HEK293 (cell line): ENCODE data around the gene ATG4B.

Source experiments
- CTCF ChIA-PET: fragments of 350-600 bp; formaldehyde crosslinking; extraction: SDS; loops from one replicate; lab custom pipeline; 2021; ENCODE audit warnings: antibody characterized with exemption; lab: Yijun Ruan, JAX
- POLR2A ChIA-PET: fragments of 300-600 bp; formaldehyde crosslinking; extraction: SDS; loops from one replicate; lab custom pipeline; 2020; ENCODE audit warnings: antibody characterized with exemption, inconsistent platforms; lab: Yijun Ruan, JAX
- H3K27ac ChIP-seq: fragments of 200-500 bp; sonication (Bioruptor generic); 2 replicates; pipeline ENCODE4 v1.5.1; 2014; ENCODE audit warnings: low read depth, low read length, control low read depth, inconsistent platforms; ENCODE audit errors: extremely low read depth
- H3K36me3 ChIP-seq, 2 experiments: fragments of 200-500 bp in 1 of 2; sonication (Bioruptor generic) in 1 of 2; 1 replicate in 1 of 2; 2 replicates in 1 of 2; pipeline ENCODE4 v1.5.1; 2014 to 2017; ENCODE audit warnings: inconsistent platforms in 2 of 2, low read length in 2 of 2; ENCODE audit not compliant: control insufficient read depth in 2 of 2, insufficient read depth in 1 of 2
- H3K4me1 ChIP-seq: fragments of 200-500 bp; sonication (Bioruptor generic); 2 replicates; pipeline ENCODE4 v1.5.1; 2014; ENCODE audit warnings: mild to moderate bottlenecking, low read length, inconsistent platforms; ENCODE audit not compliant: control insufficient read depth, insufficient read depth
- H3K4me3 ChIP-seq: 2 replicates; pipeline ENCODE4 v1.5.1; 2011; ENCODE audit warnings: low read depth, mild to moderate bottlenecking, control low read depth, low read length, moderate library complexity
- H3K9me3 ChIP-seq: fragments of 200-500 bp; sonication (Bioruptor generic); 2 replicates; pipeline ENCODE4 v1.5.1; 2014; ENCODE audit warnings: low read depth, low read length, inconsistent platforms; ENCODE audit not compliant: control insufficient read depth, insufficient read depth
- HOXC10 ChIP-seq: sonication (generic); formaldehyde crosslinking; IDR thresholded peaks from 2 replicates; pipeline ENCODE4 v1.8.1; 2023; ENCODE audit warnings: mild to moderate bottlenecking, missing genetic modification reagents
- REPIN1 ChIP-seq: fragments of 450-650 bp; formaldehyde crosslinking; IDR thresholded peaks from 2 replicates; pipeline ENCODE4 v1.5.1; 2017; ENCODE audit warnings: missing biosample characterization, missing genetic modification characterization, low read depth
- SCRT2 ChIP-seq: fragments of 450-650 bp; formaldehyde crosslinking; IDR thresholded peaks from 2 replicates; pipeline ENCODE4 v1.5.1; 2016; ENCODE audit warnings: missing biosample characterization, missing genetic modification characterization
- WT1 ChIP-seq: fragments of 450-650 bp; formaldehyde crosslinking; IDR thresholded peaks from 2 replicates; pipeline ENCODE4 v1.5.1; 2016; ENCODE audit warnings: missing biosample characterization, missing genetic modification characterization
- ZIC2 ChIP-seq: fragments of 450-650 bp; formaldehyde crosslinking; IDR thresholded peaks from 2 replicates; pipeline ENCODE4 v1.5.1; 2016; ENCODE audit warnings: missing biosample characterization, missing genetic modification characterization
- ZNF112 ChIP-seq: fragments of 450-650 bp; formaldehyde crosslinking; IDR thresholded peaks from 2 replicates; pipeline ENCODE4 v1.5.0; 2017; ENCODE audit warnings: missing biosample characterization, missing genetic modification characterization
- ZNF138 ChIP-seq: fragments of 450-650 bp; formaldehyde crosslinking; IDR thresholded peaks from 2 replicates; pipeline ENCODE4 v1.5.1; 2016; ENCODE audit warnings: missing biosample characterization, missing genetic modification characterization, borderline replicate concordance
- ZNF302 ChIP-seq: fragments of 450-650 bp; formaldehyde crosslinking; IDR thresholded peaks from 2 replicates; pipeline ENCODE4 v1.5.1; 2016; ENCODE audit warnings: missing biosample characterization, missing genetic modification characterization, low read depth
- ZNF341 ChIP-seq: fragments of 450-650 bp; formaldehyde crosslinking; IDR thresholded peaks from 2 replicates; pipeline ENCODE4; 2016; ENCODE audit warnings: low read depth, missing biosample characterization, missing genetic modification characterization
- ZNF350 ChIP-seq: fragments of 450-650 bp; formaldehyde crosslinking; IDR thresholded peaks from 2 replicates; pipeline ENCODE4 v1.5.0; 2017; ENCODE audit warnings: missing biosample characterization, mild to moderate bottlenecking, missing genetic modification characterization
- ZNF514 ChIP-seq: fragments of 450-650 bp; formaldehyde crosslinking; IDR thresholded peaks from 2 replicates; pipeline ENCODE4 v1.5.1; 2016; ENCODE audit warnings: missing biosample characterization, missing genetic modification characterization
- ZNF626 ChIP-seq: fragments of 450-650 bp; sonication (Bioruptor Pico); formaldehyde crosslinking; IDR thresholded peaks from 2 replicates; pipeline ENCODE4 v1.5.1; 2018; ENCODE audit warnings: missing biosample characterization, missing genetic modification characterization, inconsistent platforms
- TF ChIP-seq, protein P1 (sequence below): fragments of 450-650 bp; formaldehyde crosslinking; IDR thresholded peaks from 2 replicates; pipeline ENCODE4 v1.5.1; 2017; ENCODE audit warnings: missing biosample characterization, missing genetic modification characterization
- TF ChIP-seq, protein P2 (sequence below): fragments of 450-650 bp; formaldehyde crosslinking; IDR thresholded peaks from 2 replicates; pipeline ENCODE4 v1.5.0; 2017; ENCODE audit warnings: missing biosample characterization, missing genetic modification characterization, borderline replicate concordance
- TF ChIP-seq, protein P3 (sequence below): fragments of 450-650 bp; formaldehyde crosslinking; conservative IDR thresholded peaks from 2 replicates; pipeline ENCODE4 v1.5.1; 2016; ENCODE audit warnings: low read depth, missing biosample characterization, missing genetic modification characterization
- TF ChIP-seq, protein P4 (sequence below): fragments of 450-650 bp; IDR thresholded peaks from 2 replicates; pipeline ENCODE4 v1.5.1; 2018; ENCODE audit warnings: missing biosample characterization, mild to moderate bottlenecking, missing genetic modification characterization

Gene ATG4B

DNA sequence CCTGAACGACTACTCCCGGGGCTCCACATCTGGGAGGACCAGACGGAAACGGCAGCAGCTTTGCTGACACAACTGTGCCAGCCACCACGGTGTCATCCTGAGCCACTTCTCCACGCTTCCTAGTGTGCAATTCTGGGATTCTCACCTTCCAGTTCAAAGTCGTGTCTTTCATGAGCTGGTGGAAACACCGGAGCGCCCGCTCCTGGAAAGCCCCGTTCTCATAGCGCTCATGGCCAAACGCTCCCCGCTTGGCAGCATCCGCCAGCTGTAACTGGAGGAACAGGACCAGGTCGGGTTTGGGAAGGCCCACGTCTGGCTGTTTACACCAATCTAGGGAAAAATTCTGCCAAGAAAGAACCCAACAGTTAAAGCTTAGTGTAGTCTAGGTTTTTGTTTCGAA, 40.8 kb downstream of the ATG4B start:
- Histone ChIP-seq H3K4me1 (no peaks in the 10 kb centered on the region), H3K27ac (no peak overlapping the region), H3K9me3 (no peaks in the 10 kb centered on the region), H3K36me3 (peaks cover 25 to 92% of the 10 kb centered on the region in 2 experiments; a peak in 2 of 3 replicates), H3K4me3 (no peak overlapping the region)
- ChIA-PET POLR2A (interaction anchor here (0.8 to 2.2 kb wide), 3 partner anchors 8 to 24 kb away, joined by 3 to 9 read pairs (median 3); partner anchors contain the start of genes DTYMK and ING5), CTCF (no interaction called here)
- TF ChIP-seq ZNF626 = no peak
- TF ChIP-seq ZIC2 (tag by site-specific recombination) = no peak
- TF ChIP-seq REPIN1 (tag by site-specific recombination) = no peak
- TF ChIP-seq, protein P1, sequence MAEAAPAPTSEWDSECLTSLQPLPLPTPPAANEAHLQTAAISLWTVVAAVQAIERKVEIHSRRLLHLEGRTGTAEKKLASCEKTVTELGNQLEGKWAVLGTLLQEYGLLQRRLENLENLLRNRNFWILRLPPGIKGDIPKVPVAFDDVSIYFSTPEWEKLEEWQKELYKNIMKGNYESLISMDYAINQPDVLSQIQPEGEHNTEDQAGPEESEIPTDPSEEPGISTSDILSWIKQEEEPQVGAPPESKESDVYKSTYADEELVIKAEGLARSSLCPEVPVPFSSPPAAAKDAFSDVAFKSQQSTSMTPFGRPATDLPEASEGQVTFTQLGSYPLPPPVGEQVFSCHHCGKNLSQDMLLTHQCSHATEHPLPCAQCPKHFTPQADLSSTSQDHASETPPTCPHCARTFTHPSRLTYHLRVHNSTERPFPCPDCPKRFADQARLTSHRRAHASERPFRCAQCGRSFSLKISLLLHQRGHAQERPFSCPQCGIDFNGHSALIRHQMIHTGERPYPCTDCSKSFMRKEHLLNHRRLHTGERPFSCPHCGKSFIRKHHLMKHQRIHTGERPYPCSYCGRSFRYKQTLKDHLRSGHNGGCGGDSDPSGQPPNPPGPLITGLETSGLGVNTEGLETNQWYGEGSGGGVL (tag by site-specific recombination) = no peak
- TF ChIP-seq HOXC10 (CRISPR knock-in tag) = no peak
- no peak for TF ChIP-seq ZNF138 (tag by site-specific recombination)
- TF ChIP-seq ZNF514 = no peak
- TF ChIP-seq, protein P2, sequence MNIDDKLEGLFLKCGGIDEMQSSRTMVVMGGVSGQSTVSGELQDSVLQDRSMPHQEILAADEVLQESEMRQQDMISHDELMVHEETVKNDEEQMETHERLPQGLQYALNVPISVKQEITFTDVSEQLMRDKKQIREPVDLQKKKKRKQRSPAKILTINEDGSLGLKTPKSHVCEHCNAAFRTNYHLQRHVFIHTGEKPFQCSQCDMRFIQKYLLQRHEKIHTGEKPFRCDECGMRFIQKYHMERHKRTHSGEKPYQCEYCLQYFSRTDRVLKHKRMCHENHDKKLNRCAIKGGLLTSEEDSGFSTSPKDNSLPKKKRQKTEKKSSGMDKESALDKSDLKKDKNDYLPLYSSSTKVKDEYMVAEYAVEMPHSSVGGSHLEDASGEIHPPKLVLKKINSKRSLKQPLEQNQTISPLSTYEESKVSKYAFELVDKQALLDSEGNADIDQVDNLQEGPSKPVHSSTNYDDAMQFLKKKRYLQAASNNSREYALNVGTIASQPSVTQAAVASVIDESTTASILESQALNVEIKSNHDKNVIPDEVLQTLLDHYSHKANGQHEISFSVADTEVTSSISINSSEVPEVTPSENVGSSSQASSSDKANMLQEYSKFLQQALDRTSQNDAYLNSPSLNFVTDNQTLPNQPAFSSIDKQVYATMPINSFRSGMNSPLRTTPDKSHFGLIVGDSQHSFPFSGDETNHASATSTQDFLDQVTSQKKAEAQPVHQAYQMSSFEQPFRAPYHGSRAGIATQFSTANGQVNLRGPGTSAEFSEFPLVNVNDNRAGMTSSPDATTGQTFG (tag by site-specific recombination) = no peak
- TF ChIP-seq ZNF350 (tag by site-specific recombination) = no peak
- no peak for TF ChIP-seq SCRT2 (tag by site-specific recombination)
- TF ChIP-seq, protein P3, sequence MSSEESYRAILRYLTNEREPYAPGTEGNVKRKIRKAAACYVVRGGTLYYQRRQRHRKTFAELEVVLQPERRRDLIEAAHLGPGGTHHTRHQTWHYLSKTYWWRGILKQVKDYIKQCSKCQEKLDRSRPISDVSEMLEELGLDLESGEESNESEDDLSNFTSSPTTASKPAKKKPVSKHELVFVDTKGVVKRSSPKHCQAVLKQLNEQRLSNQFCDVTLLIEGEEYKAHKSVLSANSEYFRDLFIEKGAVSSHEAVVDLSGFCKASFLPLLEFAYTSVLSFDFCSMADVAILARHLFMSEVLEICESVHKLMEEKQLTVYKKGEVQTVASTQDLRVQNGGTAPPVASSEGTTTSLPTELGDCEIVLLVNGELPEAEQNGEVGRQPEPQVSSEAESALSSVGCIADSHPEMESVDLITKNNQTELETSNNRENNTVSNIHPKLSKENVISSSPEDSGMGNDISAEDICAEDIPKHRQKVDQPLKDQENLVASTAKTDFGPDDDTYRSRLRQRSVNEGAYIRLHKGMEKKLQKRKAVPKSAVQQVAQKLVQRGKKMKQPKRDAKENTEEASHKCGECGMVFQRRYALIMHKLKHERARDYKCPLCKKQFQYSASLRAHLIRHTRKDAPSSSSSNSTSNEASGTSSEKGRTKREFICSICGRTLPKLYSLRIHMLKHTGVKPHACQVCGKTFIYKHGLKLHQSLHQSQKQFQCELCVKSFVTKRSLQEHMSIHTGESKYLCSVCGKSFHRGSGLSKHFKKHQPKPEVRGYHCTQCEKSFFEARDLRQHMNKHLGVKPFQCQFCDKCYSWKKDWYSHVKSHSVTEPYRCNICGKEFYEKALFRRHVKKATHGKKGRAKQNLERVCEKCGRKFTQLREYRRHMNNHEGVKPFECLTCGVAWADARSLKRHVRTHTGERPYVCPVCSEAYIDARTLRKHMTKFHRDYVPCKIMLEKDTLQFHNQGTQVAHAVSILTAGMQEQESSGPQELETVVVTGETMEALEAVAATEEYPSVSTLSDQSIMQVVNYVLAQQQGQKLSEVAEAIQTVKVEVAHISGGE (tag by site-specific recombination) = no peak
- TF ChIP-seq, protein P4, sequence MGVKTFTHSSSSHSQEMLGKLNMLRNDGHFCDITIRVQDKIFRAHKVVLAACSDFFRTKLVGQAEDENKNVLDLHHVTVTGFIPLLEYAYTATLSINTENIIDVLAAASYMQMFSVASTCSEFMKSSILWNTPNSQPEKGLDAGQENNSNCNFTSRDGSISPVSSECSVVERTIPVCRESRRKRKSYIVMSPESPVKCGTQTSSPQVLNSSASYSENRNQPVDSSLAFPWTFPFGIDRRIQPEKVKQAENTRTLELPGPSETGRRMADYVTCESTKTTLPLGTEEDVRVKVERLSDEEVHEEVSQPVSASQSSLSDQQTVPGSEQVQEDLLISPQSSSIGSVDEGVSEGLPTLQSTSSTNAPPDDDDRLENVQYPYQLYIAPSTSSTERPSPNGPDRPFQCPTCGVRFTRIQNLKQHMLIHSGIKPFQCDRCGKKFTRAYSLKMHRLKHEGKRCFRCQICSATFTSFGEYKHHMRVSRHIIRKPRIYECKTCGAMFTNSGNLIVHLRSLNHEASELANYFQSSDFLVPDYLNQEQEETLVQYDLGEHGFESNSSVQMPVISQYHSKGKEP (tag by site-specific recombination) = no peak
- TF ChIP-seq ZNF302 = no peak
- TF ChIP-seq WT1 (tag by site-specific recombination) = no peak

DNA sequence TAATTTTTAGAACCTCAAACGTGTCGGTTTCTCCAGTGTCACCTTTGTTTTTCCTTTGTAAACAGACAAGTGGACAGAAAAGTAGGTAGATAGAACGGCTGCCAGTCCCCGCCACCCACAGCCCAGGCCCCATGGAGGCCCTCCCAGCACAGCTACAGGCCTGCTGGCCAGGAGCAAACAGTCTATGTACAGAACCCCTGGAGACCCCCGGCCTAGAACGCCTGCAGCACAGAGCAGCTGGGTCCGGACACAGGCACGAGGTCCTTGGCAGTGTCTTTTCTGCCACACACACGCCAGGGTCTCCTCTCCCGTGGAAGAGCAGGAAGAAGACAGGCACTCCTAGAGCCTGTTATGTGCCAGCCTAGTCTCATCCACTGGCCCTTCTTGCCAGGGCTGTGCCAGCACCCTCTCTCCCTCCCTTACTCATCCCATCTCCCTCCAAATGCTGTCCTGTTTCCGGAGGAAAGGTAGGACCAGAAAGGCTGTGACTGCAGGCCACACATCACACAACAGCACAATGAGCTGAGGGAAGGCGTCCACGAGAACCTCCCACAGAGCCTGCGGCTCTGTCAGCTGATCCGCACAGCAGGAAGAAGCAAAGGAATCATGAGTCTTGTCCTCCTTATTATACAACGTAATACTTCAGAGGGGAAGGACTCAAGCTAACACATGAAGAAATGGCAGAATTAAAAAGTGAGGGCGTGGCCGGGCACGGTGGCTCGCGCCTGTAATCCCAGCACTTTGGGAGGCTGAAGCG, 41.5 kb downstream of the ATG4B start:
- TF ChIP-seq ZNF341 (tag by site-specific recombination) = 0 out of 2 replicates have a peak, but pooled peaks have one; percentile 29
- TF ChIP-seq ZNF112 (tag by site-specific recombination) = no peak
- Histone ChIP-seq H3K36me3 (peaks cover 31 to 99% of the 10 kb centered on the region in 2 experiments), H3K4me3 (no peak overlapping the region), H3K9me3 (no peaks in the 10 kb centered on the region), H3K4me1 (no peaks in the 10 kb centered on the region), H3K27ac (no peak overlapping the region)
- CTCF ChIA-PET = interaction anchor here (0.6 to 0.7 kb wide), 2 partner anchors 14 to 162 kb away, joined by 3 to 4 read pairs; no protein-coding TSS in a partner anchor
- POLR2A ChIA-PET = interaction anchor here (0.8 to 2.2 kb wide), 4 partner anchors 8 to 189 kb away, joined by 3 to 9 read pairs (median 3); partner anchors contain the start of genes DTYMK and ING5
